ENCODE data around the gene KIF12.

KIF12 gene

GRCh38 chr9:114082017-114082762 lies 16.9 kb downstream of the KIF12 start:
- peak; percentile 64 for DNase-seq

DNA sequence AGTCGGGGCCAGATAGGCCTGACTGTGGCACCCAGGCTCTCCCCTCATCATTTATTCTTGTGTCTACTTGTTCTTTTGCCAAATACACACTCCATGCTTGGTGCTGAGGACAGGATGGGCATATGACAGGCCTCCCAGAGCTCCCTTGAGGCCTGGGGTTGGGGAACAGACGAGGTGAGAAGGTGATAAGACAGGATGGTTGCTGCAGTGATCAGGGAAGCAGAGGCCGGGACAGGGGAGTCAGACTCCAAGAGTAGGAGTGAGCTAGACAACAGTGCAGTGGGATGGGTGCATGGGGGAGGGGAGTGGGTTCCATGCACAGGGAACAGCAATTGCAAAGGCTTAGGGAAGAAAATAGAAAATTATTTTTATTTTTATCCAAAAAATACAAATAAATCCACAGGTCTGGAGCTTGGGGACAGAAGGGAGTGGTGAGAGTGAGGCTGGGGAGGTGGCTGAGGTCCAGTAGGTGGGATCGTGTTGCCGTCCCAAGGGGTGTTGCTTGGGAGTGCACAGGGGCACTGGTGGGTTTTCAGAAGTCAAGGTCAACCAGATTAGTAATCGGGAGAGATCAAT lies 17.6 kb downstream of the KIF12 start:
- DNase-seq: no peak

DNA sequence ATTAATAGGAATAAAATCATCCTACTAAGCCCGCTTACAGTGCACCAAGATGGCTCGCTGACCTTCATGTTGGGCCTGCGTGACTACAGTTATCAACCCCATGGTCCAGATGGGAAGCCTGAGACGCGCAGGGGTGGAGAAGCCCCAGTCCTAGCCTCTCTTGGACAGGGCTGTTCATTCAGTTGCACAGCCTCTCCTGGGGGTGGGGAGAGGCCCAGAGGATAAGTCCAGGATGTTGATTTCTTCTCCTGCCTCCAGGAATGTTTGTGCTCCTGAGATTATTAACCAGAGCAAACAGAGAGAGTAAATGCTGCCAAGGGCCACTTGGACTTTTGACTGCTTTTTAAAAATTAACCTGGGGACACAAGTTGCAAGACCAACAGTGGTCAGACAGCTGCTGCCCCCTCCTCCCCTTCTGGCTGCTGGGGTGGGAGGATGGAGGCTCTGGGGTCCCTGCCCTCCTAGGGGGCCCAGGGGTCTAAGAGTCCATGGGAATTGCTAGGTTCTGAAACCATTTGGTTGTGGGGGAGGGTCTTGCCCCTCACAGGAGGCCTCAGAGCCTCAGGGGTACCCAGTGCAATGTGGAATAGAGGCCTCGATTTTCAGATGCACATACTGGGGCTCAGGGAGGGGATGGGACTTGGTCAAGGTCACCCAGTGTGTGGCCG lies 18.2 kb downstream of the KIF12 start:
- no peak for DNase-seq

DNA sequence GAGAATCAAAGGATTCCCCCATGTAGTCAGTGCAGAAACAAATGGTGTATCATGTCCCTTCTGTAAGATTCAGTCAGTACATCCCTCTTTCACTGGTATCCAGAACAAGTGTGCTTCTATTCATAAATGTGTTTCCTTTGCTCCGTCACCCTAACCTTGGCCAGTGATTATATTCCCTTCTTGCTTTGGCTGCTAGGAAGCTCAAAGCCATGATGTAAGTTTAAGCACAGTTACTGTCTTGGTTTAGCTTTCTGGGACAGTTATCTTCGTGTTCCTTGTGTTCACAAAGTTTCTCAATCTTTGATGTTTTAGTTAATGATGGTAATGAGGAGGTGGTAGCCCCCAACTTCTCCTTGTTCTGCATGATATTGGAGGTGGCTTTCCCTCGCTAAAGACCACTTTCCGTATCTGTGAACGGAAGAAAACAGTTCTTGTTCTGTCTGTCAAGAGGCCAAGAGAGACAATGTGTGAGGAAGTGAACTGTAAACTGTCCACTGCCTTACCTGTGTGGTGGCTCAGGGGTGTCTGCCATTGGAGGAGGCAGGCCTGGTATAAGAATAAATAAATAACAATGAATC lies 18.8 kb downstream of the KIF12 start:
- no peak for DNase-seq

- DNase-seq: no peak
Observed at GRCh38 chr9:114078781-114079156, 20.3 kb downstream of the KIF12 start.

DNA sequence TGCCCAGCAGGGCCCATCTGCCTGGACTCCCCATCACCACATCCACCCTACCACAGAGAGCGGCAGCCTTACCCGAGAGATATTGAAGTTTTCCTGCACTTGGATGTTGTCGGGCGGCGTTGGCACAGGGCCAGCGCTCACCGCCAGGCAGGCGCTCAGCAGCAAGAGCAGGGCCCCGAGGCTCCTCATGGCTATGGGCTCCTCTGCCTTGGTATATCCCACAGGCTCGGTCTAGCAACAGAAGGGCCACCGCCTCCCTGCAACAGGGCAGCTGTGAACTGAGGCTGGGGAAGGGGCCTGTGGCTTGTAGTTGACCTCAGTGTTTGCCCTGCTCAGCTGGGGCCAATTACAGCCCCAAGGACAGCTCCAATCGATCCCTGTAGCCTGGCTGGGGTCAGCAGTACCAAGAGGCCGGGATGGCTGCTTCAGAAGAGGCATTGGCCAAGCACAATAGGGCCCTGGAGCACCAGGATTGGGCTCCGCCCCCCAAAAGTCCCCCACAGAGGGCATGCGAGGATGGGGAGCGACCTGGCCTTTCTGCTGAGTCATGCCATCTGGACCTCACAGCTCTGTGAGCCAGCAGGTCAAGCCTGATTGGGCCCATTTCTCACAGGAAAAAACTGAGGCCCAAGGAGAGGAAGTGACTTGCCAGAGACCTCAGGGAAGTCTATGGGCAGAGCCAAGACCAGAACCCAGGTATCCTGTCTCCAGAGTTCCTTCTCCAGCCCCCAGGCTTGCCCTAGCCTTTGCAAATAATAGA lies 20.9 kb downstream of the KIF12 start, which contains the start of gene AMBP:
AMBP (minus strand) TSS at position 280 of the 760 bp plus-strand sequence; CDS start at position 189, 91 bp downstream.
- no peak for DNase-seq

- DNase-seq: no peak
Observed at GRCh38 chr9:114077162-114077837, 21.8 kb downstream of the KIF12 start.

DNA sequence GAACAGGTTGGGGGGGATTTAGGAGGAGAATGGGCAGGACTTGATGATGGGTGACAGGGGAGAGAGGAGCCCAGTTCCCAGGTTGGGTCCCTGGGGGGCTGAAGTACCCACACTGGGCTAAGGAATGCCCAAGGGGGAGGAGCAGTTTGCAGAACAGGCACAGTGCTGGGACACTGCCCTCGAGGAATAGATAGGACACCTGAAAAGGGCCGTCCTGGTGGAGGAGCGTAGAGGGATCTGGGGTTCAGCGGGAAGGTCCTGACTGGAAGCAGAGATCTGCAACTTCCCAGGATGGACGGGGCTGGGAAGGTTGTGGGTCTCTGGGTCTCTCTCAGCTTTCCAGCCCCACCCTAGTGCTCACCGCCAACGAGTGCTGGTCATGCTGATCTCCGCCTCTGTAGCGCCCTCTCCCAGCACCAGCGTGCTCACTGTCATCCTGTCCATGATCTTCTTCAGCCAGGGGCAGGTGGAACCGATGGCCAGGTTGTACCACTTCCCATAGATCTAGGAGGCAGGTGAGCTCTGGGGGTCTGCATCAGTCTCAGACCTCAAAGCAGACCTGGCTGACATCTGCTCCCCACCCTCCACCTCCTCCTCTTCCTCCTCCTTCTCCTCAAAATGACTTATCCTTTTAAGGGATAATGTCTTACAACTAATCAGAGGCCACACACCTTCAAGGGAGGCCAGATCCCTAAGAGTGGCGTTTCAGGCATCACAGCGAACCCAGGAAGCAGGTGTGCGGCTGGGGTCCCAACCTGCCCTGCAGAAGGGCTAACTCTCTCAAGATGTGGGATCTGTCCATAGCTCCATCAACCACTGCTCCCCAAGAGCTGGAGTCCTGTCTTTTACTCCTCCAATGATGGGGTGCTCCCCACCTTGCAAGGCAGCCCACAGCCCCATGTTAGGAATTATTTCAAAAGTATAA lies 22.6 kb downstream of the KIF12 start:
- DNase-seq: no peak

- DNase-seq: no peak
Observed at GRCh38 chr9:114075602-114076001, 23.5 kb downstream of the KIF12 start.

GRCh38 chr9:114072184-114073140 lies 26.6 kb downstream of the KIF12 start:
- peak; percentile 64 for DNase-seq

DNA sequence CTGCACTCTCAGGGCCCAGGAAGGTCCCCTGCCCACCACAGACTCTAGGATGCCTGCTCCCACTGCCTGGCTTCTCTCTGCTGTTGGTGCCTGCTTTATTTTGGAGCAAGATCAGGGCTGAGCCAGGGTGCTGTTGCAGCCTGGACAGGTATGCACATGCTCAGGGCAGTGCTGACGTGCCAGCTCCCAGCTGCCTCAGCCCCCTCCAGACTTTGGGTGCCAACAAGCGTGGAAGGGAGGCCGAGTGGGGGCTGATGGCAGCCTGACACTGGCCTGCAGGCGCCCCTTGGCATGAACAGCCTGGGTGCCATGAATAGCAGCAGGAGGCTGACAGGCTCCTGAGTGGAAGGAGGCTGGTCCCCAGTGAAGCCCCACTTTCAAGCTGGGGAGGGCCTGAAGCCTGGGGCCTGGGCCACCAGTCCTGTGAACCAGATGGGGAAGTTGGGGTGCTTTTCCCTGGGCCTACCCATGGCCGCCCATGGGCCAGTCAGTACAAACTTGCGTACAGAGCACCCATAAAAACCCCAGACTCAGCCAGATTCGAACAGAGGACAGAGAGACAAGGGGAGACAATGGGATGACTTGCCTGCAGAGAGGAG lies 27.8 kb downstream of the KIF12 start:
- no peak for DNase-seq

DNA sequence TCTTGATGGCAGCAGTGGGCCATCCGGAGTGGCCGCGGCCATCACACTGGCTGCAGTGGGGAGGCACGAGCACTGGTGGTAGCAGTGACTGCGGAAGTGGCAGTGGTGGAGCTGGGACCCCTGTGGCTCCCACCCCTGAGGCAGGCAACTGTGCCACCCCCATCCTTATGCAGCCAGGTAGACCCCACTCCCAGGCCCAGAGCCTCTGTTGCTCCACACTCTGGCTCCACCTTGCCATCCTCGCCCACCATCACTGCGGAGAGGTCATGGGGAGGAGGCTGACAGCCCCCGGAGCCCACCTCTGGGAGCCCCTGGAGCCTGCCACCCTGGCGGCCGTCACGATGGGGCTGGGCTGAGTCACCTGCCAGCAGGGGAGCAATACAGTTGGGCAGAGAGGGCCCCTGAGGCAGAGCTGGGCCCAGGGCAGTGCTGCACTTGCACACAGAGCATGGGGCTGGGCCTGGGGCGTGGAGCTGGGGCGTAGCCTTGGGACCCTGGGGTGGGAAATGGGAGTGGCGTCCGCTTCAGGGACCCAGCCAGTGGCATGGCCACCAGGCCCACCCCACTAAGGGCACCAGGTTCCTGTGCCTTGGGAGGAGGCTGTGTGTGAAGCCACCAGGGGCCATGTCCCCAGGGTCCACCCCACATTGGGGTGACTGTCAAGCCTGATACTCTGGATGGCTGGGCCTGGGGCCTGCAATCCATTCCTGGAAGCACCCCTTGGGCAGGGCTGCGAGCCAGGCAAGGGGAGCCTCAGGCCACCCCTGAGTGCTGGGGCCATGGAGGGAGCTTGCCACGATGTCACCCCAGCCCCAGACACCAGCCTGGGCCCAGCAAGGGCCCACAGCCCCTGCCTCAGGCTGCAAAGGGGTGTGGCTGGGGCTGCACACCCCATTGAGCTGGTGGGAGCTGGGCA lies 28.6 kb downstream of the KIF12 start:
- no peak for DNase-seq

- no peak for DNase-seq
Observed at GRCh38 chr9:114069476-114070187, 29.5 kb downstream of the KIF12 start.

GRCh38 chr9:114065304-114065703 lies 33.8 kb downstream of the KIF12 start:
- no peak for DNase-seq

DNA sequence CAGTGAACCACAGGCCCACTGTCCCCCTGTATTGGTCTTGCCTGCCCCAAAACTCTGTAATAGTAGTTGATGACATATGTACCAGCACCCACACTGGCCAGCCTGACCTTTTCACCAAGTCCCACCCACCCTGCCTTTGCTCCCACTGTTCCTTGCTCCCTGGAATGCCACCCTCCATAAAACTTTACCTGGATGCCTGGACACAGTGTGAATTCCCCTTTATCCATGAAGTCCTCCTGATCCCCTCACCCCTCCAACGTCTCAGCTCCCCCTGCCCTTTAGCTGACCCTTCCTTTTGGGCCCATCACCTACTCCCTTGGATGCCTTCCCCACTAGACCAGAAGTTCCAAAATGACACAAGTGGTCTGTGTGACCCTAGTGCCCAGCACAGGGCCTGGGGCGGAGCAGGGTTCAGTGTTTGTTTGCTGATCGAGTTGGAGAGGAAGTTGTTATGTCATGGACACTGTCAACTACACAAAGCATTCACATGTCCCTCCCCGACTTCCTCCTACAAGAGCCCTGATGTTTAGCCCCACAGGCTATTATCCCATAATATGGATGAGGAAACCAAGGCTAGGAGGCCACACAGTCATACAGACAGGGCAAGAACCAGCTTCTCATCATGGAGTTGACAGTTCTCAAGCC lies 37.1 kb downstream of the KIF12 start:
- no peak for DNase-seq

DNA sequence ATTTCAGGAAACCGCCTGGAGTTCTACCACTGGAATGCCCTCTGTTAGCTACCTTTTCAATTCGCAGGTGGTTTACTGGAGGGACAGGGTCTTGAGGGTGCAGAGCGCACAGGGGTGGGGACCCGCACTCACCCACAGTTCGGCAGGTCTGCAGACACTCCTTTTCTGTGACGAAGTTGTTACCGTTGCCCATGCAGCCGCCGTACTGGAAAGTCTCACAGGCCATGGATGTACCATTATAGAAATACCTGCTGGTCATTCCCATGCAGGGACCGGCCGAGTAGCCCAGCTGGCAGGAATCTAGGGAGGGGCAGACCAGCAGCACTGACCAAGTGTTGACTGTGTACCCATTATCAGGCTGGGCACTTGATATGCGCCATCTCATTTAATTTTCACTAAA lies 37.8 kb downstream of the KIF12 start:
- no peak for DNase-seq

- DNase-seq: no peak
Observed at GRCh38 chr9:114060711-114061110, 38.4 kb downstream of the KIF12 start.

All from NCI-H2029 treated with DMSO at 0.1 percent for 48 hours (cell line).